Measurements from ENCODE around the gene ZNHIT2.

GRCh38 chr11:65132988-65133700 is 15.6 kb upstream of the ZNHIT2 start:
- TF ChIP-seq CTCF (IDR thresholded peaks at IDR 0.05; ENCODE audit: low read depth, low read length, poor library complexity, severe bottlenecking) (no peak), EZH2phosphoT487 (IDR thresholded peaks at IDR 0.05; ENCODE audit: borderline replicate concordance, low read length) (no peak)
